OCI-LY7 (cell line): Measurements from ENCODE around the gene ZNF835. TPM values are rescaled to one million over a fixed set of nuclear protein-coding genes. Genes with fewer than 3 reads are reported as not detected.

Experiments used
- BruUV-seq: library from RNA; stranded (reverse); fragments of 400-500 nt; replicated peaks from 2 replicates; lab custom pipeline; 2021; lab: Mats Ljungman, UMichigan
- CTCF ChIA-PET: fragments of 300-600 bp; sonication (Branson Sonifier 250); formaldehyde crosslinking; loops from one replicate; lab custom pipeline; 2022; ENCODE audit warnings: antibody characterized with exemption; ENCODE audit not compliant: unreplicated experiment; lab: Charles Lee
- POLR2A ChIA-PET: fragments of 300-600 bp; sonication (Branson Sonifier 250); formaldehyde crosslinking; loops from one replicate; lab custom pipeline; 2022; ENCODE audit warnings: antibody characterized with exemption; lab: Charles Lee
- DNase-seq: peaks from one replicate; pipeline ENCODE4 v3.0.0-alpha.2; 2015; ENCODE audit warnings: low spot score
- H2AFZ ChIP-seq: fragments of 200-600 bp; sonication (generic), shearing (Covaris generic); 2 replicates; pipeline ENCODE4 v1.6.1; 2014; ENCODE audit warnings: mild to moderate bottlenecking, antibody characterized with exemption, low read length, moderate library complexity
- H3K27ac ChIP-seq: fragments of 200-600 bp; sonication (generic); 2 replicates; pipeline ENCODE4 v1.5.1; 2014; ENCODE audit warnings: mixed run types, low read depth, mild to moderate bottlenecking, moderate library complexity, low read length, inconsistent platforms; ENCODE audit not compliant: poor library complexity, severe bottlenecking
- H3K36me3 ChIP-seq: fragments of 200-600 bp; sonication (generic); 2 replicates; pipeline ENCODE4 v1.6.1; 2014; ENCODE audit warnings: mild to moderate bottlenecking, antibody characterized with exemption, low read length, moderate library complexity, mixed read lengths; ENCODE audit not compliant: insufficient read depth
- H3K4me1 ChIP-seq: fragments of 200-600 bp; sonication (generic); 2 replicates; pipeline ENCODE4 v1.5.1; 2014; ENCODE audit warnings: mild to moderate bottlenecking, low read length; ENCODE audit not compliant: insufficient read depth, poor library complexity, severe bottlenecking
- H3K4me2 ChIP-seq: fragments of 200-600 bp; sonication (generic); 2 replicates; pipeline ENCODE4 v1.6.1; 2014; ENCODE audit warnings: mild to moderate bottlenecking, low read length
- H3K4me3 ChIP-seq: fragments of 200-600 bp; sonication (generic); 2 replicates; pipeline ENCODE4 v1.5.1; 2014; ENCODE audit warnings: mild to moderate bottlenecking, low read depth, low read length; ENCODE audit not compliant: poor library complexity, severe bottlenecking
- H3K79me2 ChIP-seq: fragments of 200-600 bp; sonication (generic); 2 replicates; pipeline ENCODE4 v1.6.1; 2016; ENCODE audit warnings: low read depth, mild to moderate bottlenecking, low read length, moderate library complexity, mixed read lengths; ENCODE audit not compliant: insufficient read depth
- H3K9me2 ChIP-seq: fragments of 200-600 bp; sonication (generic); 2 replicates; pipeline ENCODE4 v1.6.1; 2016; ENCODE audit warnings: mild to moderate bottlenecking, low read length, mixed read lengths; ENCODE audit not compliant: insufficient read depth
- H3K9me3 ChIP-seq: fragments of 200-600 bp; sonication (generic); 2 replicates; pipeline ENCODE4 v1.6.1; 2014; ENCODE audit warnings: mild to moderate bottlenecking, mixed run types, low read length, mixed read lengths
- H4K20me1 ChIP-seq: fragments of 200-600 bp; sonication (generic); 2 replicates; pipeline ENCODE4 v1.6.1; 2014; ENCODE audit warnings: mild to moderate bottlenecking, antibody characterized with exemption, low read length, moderate library complexity, mixed read lengths; ENCODE audit not compliant: insufficient read depth
- CTCF ChIP-seq: fragments of 200-600 bp; sonication (generic); conservative IDR thresholded peaks from 2 replicates; pipeline ENCODE4 v1.5.1; 2014; ENCODE audit warnings: mild to moderate bottlenecking, antibody characterized with exemption, low read length, moderate library complexity, mixed read lengths
- EZH2phosphoT487 ChIP-seq: fragments of 200-600 bp; sonication (generic); IDR thresholded peaks from 2 replicates; pipeline ENCODE4 v1.6.1; 2018; ENCODE audit warnings: low read depth, borderline replicate concordance, mild to moderate bottlenecking, mixed run types, antibody characterized with exemption, low read length, moderate library complexity, mixed read lengths
- intact Hi-C: fragments of 100-400 bp; cut with micrococcal nuclease; formaldehyde crosslinking; loops from one replicate; pipeline ENCODE4 v1.10.0; 2022; ENCODE audit not compliant: unreplicated experiment
- total RNA-seq, 2 experiments: library from RNA; depleted of rRNA in 1 of 2; stranded (reverse); fragments of >200 nt in 1 of 2; shearing (Covaris generic) in 1 of 2; gene quantifications; 2 replicates each; pipeline ENCODE4 v1.2.3, GENCODE V29; 2014 to 2022

ZNF835 gene
- total RNA-seq, 2 experiments from 2014 or later = not detected

GRCh38 chr19:56612737-56613136 is 58.8 kb downstream of the ZNF835 start:
- H3K4me1 ChIP-seq = no peaks in the 10 kb centered on the region

More at GRCh38 chr19:56612737-56613136, 58.8 kb downstream of the ZNF835 start:
- no peak overlapping the region for H3K4me3 ChIP-seq
- no peaks in the 10 kb centered on the region for H3K79me2 ChIP-seq
- intact Hi-C loops = no loop called here
- no peak for TF ChIP-seq EZH2phosphoT487
- no peak for TF ChIP-seq CTCF
- H3K27ac ChIP-seq = no peak overlapping the region
- no TSS peak for BruUV-seq
- no peaks in the 10 kb centered on the region for H3K9me2 ChIP-seq
- CTCF ChIA-PET = no interaction called here
- no peak for DNase-seq
- no peaks in the 10 kb centered on the region for H4K20me1 ChIP-seq
- H3K4me2 ChIP-seq = no peak overlapping the region
- POLR2A ChIA-PET = no interaction called here
- 0 out of 2 replicates have a peak, but pooled peaks cover 4% of the 10 kb centered on the region for H3K36me3 ChIP-seq
- no peak overlapping the region for H2AFZ ChIP-seq
- peaks cover 17% of the 10 kb centered on the region; the same call in 1 of the 2 replicates for H3K9me3 ChIP-seq

Other genes with a start within 250 kb of the ZNF835 start
- gene ZNF667, start 194.4 kb downstream of the ZNF835 start, total RNA-seq (2014; rRNA removed; shearing (Covaris generic)) = not detected in 2 replicates
- gene ZNF667, start 194.4 kb downstream of the ZNF835 start, total RNA-seq (2022) = not detected in 2 replicates
- gene ZNF471, start 163.9 kb downstream of the ZNF835 start, total RNA-seq (2014; rRNA removed; shearing (Covaris generic)) = not detected in 2 replicates
- gene ZNF471, start 163.9 kb downstream of the ZNF835 start, total RNA-seq (2022) = not detected in 2 replicates
- gene ZFP28, start 132.8 kb downstream of the ZNF835 start, total RNA-seq (2014; rRNA removed; shearing (Covaris generic)) = not detected in 2 replicates
- not detected in 2 replicates for gene ZFP28, start 132.8 kb downstream of the ZNF835 start, total RNA-seq (2022)
- 0.54 and 1.1 TPM in 2 replicates for gene ZNF470, start 104.3 kb downstream of the ZNF835 start, total RNA-seq (2014; rRNA removed; shearing (Covaris generic))
- gene ZNF470, start 104.3 kb downstream of the ZNF835 start, total RNA-seq (2022) = 0.92 and 1.2 TPM in 2 replicates
- 5.6 and 6.2 TPM in 2 replicates for gene ZNF71, start 76.5 kb downstream of the ZNF835 start, total RNA-seq (2014; rRNA removed; shearing (Covaris generic))
- 4.5 and 6.3 TPM in 2 replicates for gene ZNF71, start 76.5 kb downstream of the ZNF835 start, total RNA-seq (2022)
- gene SMIM17, start 28.6 kb downstream of the ZNF835 start, total RNA-seq (2014; rRNA removed; shearing (Covaris generic)) = 0.18 TPM in 1 of 2 replicates, not detected in the other
- not detected in 2 replicates for gene SMIM17, start 28.6 kb downstream of the ZNF835 start, total RNA-seq (2022)
- not detected in 2 replicates for gene PEG3, start 169.0 kb upstream of the ZNF835 start, total RNA-seq (2014; rRNA removed; shearing (Covaris generic))
- not detected in 2 replicates for gene PEG3, start 169.0 kb upstream of the ZNF835 start, total RNA-seq (2022)
- not detected in 2 replicates for gene ZIM2, start 169.0 kb upstream of the ZNF835 start, total RNA-seq (2014; rRNA removed; shearing (Covaris generic))
- not detected in 2 replicates for gene ZIM2, start 169.0 kb upstream of the ZNF835 start, total RNA-seq (2022)